WTC11 (cell line): Measurements from ENCODE around the gene GNG8.

Source experiments
- ATF1 ChIP-seq: sonication (generic); formaldehyde crosslinking; IDR thresholded peaks from 2 replicates; pipeline ENCODE4 v1.8.1; 2023; ENCODE audit warnings: mild to moderate bottlenecking, moderate library complexity, missing genetic modification reagents
- NR3C1 ChIP-seq: sonication (generic); formaldehyde crosslinking; conservative IDR thresholded peaks from 2 replicates; pipeline ENCODE4 v1.8.1; 2023; ENCODE audit warnings: low read depth, mild to moderate bottlenecking, missing genetic modification reagents
- TF ChIP-seq, protein P1 (sequence below): fragments of 200-600 bp; IDR thresholded peaks from 2 replicates; pipeline ENCODE4 v1.8.0; 2022; ENCODE audit warnings: antibody characterized with exemption
- TF ChIP-seq, protein P2 (sequence below): sonication (generic); formaldehyde crosslinking; IDR thresholded peaks from 2 replicates; pipeline ENCODE4 v1.8.1; 2023; ENCODE audit warnings: mild to moderate bottlenecking, missing genetic modification reagents, borderline replicate concordance

DNA sequence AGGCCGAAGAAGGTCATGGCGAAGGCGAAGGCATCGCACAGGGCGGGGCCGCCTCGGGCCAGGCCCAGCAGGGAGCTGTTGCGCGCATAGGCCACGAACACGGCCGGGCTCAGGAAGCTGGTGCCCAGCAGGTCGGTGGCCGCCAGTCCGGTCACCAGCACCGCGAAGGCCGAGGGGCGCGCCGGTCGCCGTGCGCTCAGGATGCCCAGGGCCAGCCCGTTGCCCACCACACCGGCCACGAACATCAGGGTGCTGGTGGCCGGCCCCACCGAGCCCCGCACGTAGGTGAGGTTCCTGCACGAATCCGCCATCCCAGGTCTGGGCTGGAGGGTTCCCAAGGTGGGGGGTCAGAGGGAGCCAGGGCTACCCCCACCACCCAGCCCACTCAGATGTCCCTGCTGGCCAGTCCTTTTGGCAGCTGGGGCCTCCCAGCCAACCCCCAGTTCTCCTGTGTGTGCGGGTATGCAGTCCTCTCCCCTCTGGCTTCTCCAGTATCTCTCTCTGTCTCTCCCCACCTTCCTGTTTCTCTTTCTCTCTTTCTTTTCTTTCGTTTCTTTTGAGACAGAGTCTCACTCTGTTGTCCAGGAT is 12.0 kb downstream of the GNG8 start:
- TF ChIP-seq, protein P1, sequence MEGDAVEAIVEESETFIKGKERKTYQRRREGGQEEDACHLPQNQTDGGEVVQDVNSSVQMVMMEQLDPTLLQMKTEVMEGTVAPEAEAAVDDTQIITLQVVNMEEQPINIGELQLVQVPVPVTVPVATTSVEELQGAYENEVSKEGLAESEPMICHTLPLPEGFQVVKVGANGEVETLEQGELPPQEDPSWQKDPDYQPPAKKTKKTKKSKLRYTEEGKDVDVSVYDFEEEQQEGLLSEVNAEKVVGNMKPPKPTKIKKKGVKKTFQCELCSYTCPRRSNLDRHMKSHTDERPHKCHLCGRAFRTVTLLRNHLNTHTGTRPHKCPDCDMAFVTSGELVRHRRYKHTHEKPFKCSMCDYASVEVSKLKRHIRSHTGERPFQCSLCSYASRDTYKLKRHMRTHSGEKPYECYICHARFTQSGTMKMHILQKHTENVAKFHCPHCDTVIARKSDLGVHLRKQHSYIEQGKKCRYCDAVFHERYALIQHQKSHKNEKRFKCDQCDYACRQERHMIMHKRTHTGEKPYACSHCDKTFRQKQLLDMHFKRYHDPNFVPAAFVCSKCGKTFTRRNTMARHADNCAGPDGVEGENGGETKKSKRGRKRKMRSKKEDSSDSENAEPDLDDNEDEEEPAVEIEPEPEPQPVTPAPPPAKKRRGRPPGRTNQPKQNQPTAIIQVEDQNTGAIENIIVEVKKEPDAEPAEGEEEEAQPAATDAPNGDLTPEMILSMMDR, result no peak
- no peak for TF ChIP-seq NR3C1 (CRISPR knock-in tag)
- TF ChIP-seq, protein P2, sequence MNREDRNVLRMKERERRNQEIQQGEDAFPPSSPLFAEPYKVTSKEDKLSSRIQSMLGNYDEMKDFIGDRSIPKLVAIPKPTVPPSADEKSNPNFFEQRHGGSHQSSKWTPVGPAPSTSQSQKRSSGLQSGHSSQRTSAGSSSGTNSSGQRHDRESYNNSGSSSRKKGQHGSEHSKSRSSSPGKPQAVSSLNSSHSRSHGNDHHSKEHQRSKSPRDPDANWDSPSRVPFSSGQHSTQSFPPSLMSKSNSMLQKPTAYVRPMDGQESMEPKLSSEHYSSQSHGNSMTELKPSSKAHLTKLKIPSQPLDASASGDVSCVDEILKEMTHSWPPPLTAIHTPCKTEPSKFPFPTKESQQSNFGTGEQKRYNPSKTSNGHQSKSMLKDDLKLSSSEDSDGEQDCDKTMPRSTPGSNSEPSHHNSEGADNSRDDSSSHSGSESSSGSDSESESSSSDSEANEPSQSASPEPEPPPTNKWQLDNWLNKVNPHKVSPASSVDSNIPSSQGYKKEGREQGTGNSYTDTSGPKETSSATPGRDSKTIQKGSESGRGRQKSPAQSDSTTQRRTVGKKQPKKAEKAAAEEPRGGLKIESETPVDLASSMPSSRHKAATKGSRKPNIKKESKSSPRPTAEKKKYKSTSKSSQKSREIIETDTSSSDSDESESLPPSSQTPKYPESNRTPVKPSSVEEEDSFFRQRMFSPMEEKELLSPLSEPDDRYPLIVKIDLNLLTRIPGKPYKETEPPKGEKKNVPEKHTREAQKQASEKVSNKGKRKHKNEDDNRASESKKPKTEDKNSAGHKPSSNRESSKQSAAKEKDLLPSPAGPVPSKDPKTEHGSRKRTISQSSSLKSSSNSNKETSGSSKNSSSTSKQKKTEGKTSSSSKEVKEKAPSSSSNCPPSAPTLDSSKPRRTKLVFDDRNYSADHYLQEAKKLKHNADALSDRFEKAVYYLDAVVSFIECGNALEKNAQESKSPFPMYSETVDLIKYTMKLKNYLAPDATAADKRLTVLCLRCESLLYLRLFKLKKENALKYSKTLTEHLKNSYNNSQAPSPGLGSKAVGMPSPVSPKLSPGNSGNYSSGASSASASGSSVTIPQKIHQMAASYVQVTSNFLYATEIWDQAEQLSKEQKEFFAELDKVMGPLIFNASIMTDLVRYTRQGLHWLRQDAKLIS (CRISPR knock-in tag), result no peak
- no peak for TF ChIP-seq ATF1
